K562 (cell line): ENCODE results near the gene ADAM15. TPM values are rescaled to one million over a fixed set of nuclear protein-coding genes. Genes with fewer than 3 reads are reported as not detected.
A peak's percentile ranks its signal among the peaks of the same experiment; 100 is the strongest.

ENCODE experiments used
- ARNT ChIP-seq, 2 experiments: fragments of 450-650 bp; IDR thresholded peaks; 2 replicates each; pipeline ENCODE4 v1.6.1; 2016; ENCODE audit warnings: mild to moderate bottlenecking in 1 of 2
- BDP1 ChIP-seq: IDR thresholded peaks from 3 replicates; pipeline ENCODE4 v1.6.1; 2011; ENCODE audit not compliant: insufficient read length, insufficient read depth
- CTBP1 ChIP-seq: fragments of 450-650 bp; IDR thresholded peaks from 2 replicates; pipeline ENCODE4 v1.6.1; 2016; ENCODE audit warnings: borderline replicate concordance
- CUX1 ChIP-seq: fragments of 200-800 bp; sonication (Bioruptor generic); IDR thresholded peaks from 2 replicates; pipeline ENCODE4 v1.6.1; 2016; ENCODE audit warnings: missing genetic modification characterization, missing compliant biosample characterization
- ELK3 ChIP-seq: fragments of 450-650 bp; formaldehyde crosslinking; IDR thresholded peaks from 2 replicates; pipeline ENCODE4 v1.4.0; 2020; ENCODE audit warnings: mild to moderate bottlenecking
- FOXK1 ChIP-seq: sonication (generic); formaldehyde crosslinking; IDR thresholded peaks from 2 replicates; pipeline ENCODE4 v1.8.0; 2022; ENCODE audit warnings: missing genetic modification reagents, mild to moderate bottlenecking, borderline replicate concordance
- MAFK ChIP-seq: IDR thresholded peaks from 2 replicates; pipeline ENCODE4 v1.6.1; 2011; ENCODE audit warnings: low read length, improper control_type of control experiment
- MITF ChIP-seq: IDR thresholded peaks from 2 replicates; pipeline ENCODE4 v1.6.1; 2014; ENCODE audit warnings: antibody characterized with exemption
- NEUROD1 ChIP-seq: fragments of 150-350 bp; IDR thresholded peaks from 2 replicates; pipeline ENCODE4 v1.6.1; 2014; ENCODE audit warnings: borderline replicate concordance, low read length, low read depth; ENCODE audit not compliant: partially characterized antibody
- RB1 ChIP-seq: fragments of 450-650 bp; IDR thresholded peaks from 2 replicates; pipeline ENCODE4 v1.6.1; 2017; ENCODE audit warnings: low read depth, mild to moderate bottlenecking
- TRIM25 ChIP-seq: fragments of 450-650 bp; IDR thresholded peaks from 2 replicates; pipeline ENCODE4 v1.7.0; 2016; ENCODE audit warnings: borderline replicate concordance
- ZC3H4 ChIP-seq: sonication (generic); formaldehyde crosslinking; IDR thresholded peaks from 2 replicates; pipeline ENCODE4 v1.9.0; 2021; ENCODE audit warnings: missing genetic modification reagents, borderline replicate concordance
- ZNF398 ChIP-seq: fragments of 250-450 bp; sonication (Bioruptor Pico); IDR thresholded peaks from 2 replicates; pipeline ENCODE4 v1.8.0; 2021; ENCODE audit warnings: moderate library complexity, mild to moderate bottlenecking, inconsistent platforms
- ZNF445 ChIP-seq: fragments of 250-450 bp; sonication (Bioruptor Pico); IDR thresholded peaks from 2 replicates; pipeline ENCODE4 v1.4.0; 2020; ENCODE audit warnings: low read depth, mild to moderate bottlenecking, moderate library complexity
- polyA plus RNA-seq, 8 experiments: library from polyadenylated mRNA; depleted of rRNA in 4 of 8; stranded (reverse) in 5 of 8; unstranded in 3 of 8; fragments of >200 nt; fragmentation: Nextera tagmentation in 2 of 8; fragmentation: Illumina TruSeq in 1 of 8; extraction: Ambion mirVana in 2 of 8; extraction: Trizol in 1 of 8; gene quantifications; 2 replicates each; pipeline versions ENCODE4 v1.2.1 to v1.2.3, GENCODE V29; 2011 to 2014; ENCODE audit warnings: inconsistent platforms in 1 of 8, missing spikeins in 1 of 8
- total RNA-seq, 7 experiments: library from RNA; depleted of rRNA in 6 of 7; stranded (reverse); fragments of >200 nt in 6 of 7; fragmentation: Illumina TruSeq in 2 of 7; extraction: Trizol in 2 of 7; gene quantifications; 2 replicates each; pipeline versions ENCODE4 v1.2.1 to v1.2.3, GENCODE V29; 2011 to 2021; ENCODE audit warnings: low replicate concordance in 1 of 7

The ADAM15 gene
- total and polyA plus RNA-seq, 9 of the 15 experiments (the other 6 are each of a cell fraction or from before 2014, with no cell fraction given): 0.69 to 72.3 (median 32.8) TPM

GRCh38 chr1:155080312-155081228 is 29.5 kb downstream of the ADAM15 start (continued):
- TF ChIP-seq TRIM25 (no peak), RB1 (peak; percentile 75; the same call in 1 of the 2 replicates), FOXK1 (CRISPR knock-in tag) (no peak), CUX1 (no peak), CTBP1 (peak; percentile 19; the same call in 1 of the 2 replicates), ZNF445 (CRISPR knock-in tag) (no peak), NEUROD1 (no peak), ZNF398 (CRISPR knock-in tag) (no peak), MITF (no peak), MAFK (no peak), BDP1 (no peak), ELK3 (CRISPR knock-in tag) (no peak), ZC3H4 (CRISPR knock-in tag) (no peak), ARNT (IDR thresholded peaks at IDR 0.05) (no peak)
